Kidney (tissue), 14 donors: ENCODE results near the gene DVL2. TPM values are rescaled to one million over a fixed set of nuclear protein-coding genes. Genes with fewer than 3 reads are reported as not detected.
"Not testable (repeated sequence)": the region's sequence is repeated elsewhere in the genome, so short reads cannot be mapped to it uniquely, and the experiment has no call there.

Experiments
- DNase-seq, 5 donors: peaks; one replicate each; pipeline ENCODE4 v3.0.0-alpha.2; 2013 to 2020
- FAIRE-seq: peaks from 2 replicates; lab custom pipeline; 2012; peaks lifted over from hg19 to GRCh38; lab: Jason Lieb, UNC
- H3K27ac ChIP-seq, 2 donors: one replicate each; pipeline ENCODE4 v1.7.0; 2013; ENCODE audit warnings: low read depth in 2 of 2, low read length in 2 of 2, inconsistent platforms in 1 of 2
- H3K27me3 ChIP-seq: one replicate; pipeline ENCODE4 v1.7.1; 2013; ENCODE audit warnings: low read length, inconsistent platforms; ENCODE audit not compliant: control insufficient read depth, insufficient read depth
- H3K36me3 ChIP-seq, 3 donors: one replicate each; pipeline versions ENCODE4 v1.7.0 to v1.7.1; 2013; ENCODE audit warnings: low read length in 3 of 3, control low read depth in 1 of 3, inconsistent platforms in 1 of 3; ENCODE audit not compliant: insufficient read depth in 3 of 3, control insufficient read depth in 2 of 3
- H3K4me1 ChIP-seq, 3 donors: one replicate each; pipeline versions ENCODE4 v1.7.0 to v1.7.1; 2013; ENCODE audit warnings: low read length in 3 of 3, inconsistent platforms in 1 of 3, low read depth in 1 of 3; ENCODE audit not compliant: control insufficient read depth in 2 of 3, insufficient read depth in 2 of 3
- H3K4me3 ChIP-seq, 3 donors: one replicate each; pipeline versions ENCODE4 v1.7.0 to v1.8.1; 2013; ENCODE audit warnings: low read length in 3 of 3, control low read depth in 1 of 3, inconsistent platforms in 1 of 3
- H3K9ac ChIP-seq, 3 donors: one replicate each; pipeline versions ENCODE4 v1.7.0 to v1.7.1; 2013; ENCODE audit warnings: low read length in 3 of 3, control low read depth in 1 of 3, inconsistent platforms in 1 of 3
- H3K9me3 ChIP-seq, 3 donors: one replicate each; pipeline versions ENCODE4 v1.7.0 to v1.7.1; 2013; ENCODE audit warnings: low read length in 3 of 3, control low read depth in 1 of 3, inconsistent platforms in 1 of 3; ENCODE audit not compliant: control insufficient read depth in 2 of 3, insufficient read depth in 1 of 3
- CTCF ChIP-seq: IDR thresholded peaks from 3 replicates; pipeline ENCODE4 v1.5.1; 2012; ENCODE audit warnings: mild to moderate bottlenecking, moderate library complexity, borderline replicate concordance; ENCODE audit not compliant: insufficient read depth; ENCODE audit errors: extremely low read depth
- intact Hi-C: fragments of 100-400 bp; cut with DNase I; formaldehyde crosslinking; loops from one replicate; pipeline ENCODE4 v1.11.1; 2022
- polyA plus RNA-seq: library from polyadenylated mRNA; stranded (reverse); fragments of 350-450 nt; fragmentation: Illumina TruSeq; extraction: RNeasy Lipid Tissue Mini Kit (QIAGEN cat#74804); gene quantifications from one replicate; pipeline ENCODE4 v1.2.3, GENCODE V29; 2014; ENCODE audit warnings: low read depth, low replicate concordance; ENCODE audit not compliant: insufficient read depth
- total RNA-seq: library from RNA; stranded (reverse); fragmentation: NEBNext Ultra II Directional; extraction: Animal tissue kit (Norgen Biotek cat#: 25700); gene quantifications from one replicate; pipeline ENCODE4 v1.2.1, GENCODE V29; 2021
- donor health status: control.
- donor health status: control.
- donor health status: control.
- donor health status: control.
- donor health status: control.
- donor health status: DM: yes; HTN: yes; CAD: no.
- donor health status: Normal renal cell carcinoma (clear cell type).

DVL2 gene
- total and polyA plus RNA-seq, 2 donors from 2014 or later = 18.0 to 35.8 TPM

GRCh38 chr17:7248796-7249195 lies 14.5 kb upstream of the DVL2 start:
- Histone ChIP-seq H3K4me3 (no peak overlapping the region), H3K36me3 (peaks cover 7 to 16% (median 13%) of the 10 kb centered on the region in 3 donors), H3K27ac (no peak overlapping the region), H3K9me3 (no peaks in the 10 kb centered on the region), H3K27me3 (no peaks in the 10 kb centered on the region), H3K4me1 (peaks cover 5 to 25% (median 19%) of the 10 kb centered on the region in 3 donors), H3K9ac (no peak overlapping the region)
- intact Hi-C loops = no loop called here
- FAIRE-seq = no peak
- no peak for TF ChIP-seq CTCF
- DNase-seq = no peak

- Histone ChIP-seq H3K36me3 (peaks cover 7 to 16% (median 13%) of the 10 kb centered on the region in 3 donors), H3K4me1 (peaks cover 0 to 26% (median 16%) of the 10 kb centered on the region in 3 donors), H3K27ac (no peak overlapping the region), H3K9ac (no peak overlapping the region), H3K27me3 (no peaks in the 10 kb centered on the region), H3K4me3 (no peak overlapping the region), H3K9me3 (no peaks in the 10 kb centered on the region)
- DNase-seq (no peak), FAIRE-seq (no peak)
- TF ChIP-seq CTCF = no peak
- intact Hi-C loops = no loop called here
Observed at GRCh38 chr17:7246779-7247178, 12.5 kb upstream of the DVL2 start.

- Histone ChIP-seq H3K4me1 (peaks cover 7 to 26% (median 20%) of the 10 kb centered on the region in 3 donors), H3K9ac (peak overlapping the region in 1 of 3 donors; percentile 89), H3K36me3 (peaks cover 14 to 26% (median 22%) of the 10 kb centered on the region in 3 donors), H3K4me3 (peak overlapping the region in 1 of 3 donors; percentile 86)
- H3K27me3 ChIP-seq, H3K9me3 ChIP-seq, intact Hi-C loops, FAIRE-seq, H3K27ac ChIP-seq: not testable (repeated sequence)
- DNase-seq = peak in 1 of 5 donors; percentile 55
Observed at GRCh38 chr17:7243838-7244237, 9.5 kb upstream of the DVL2 start.

- no peaks in the 10 kb centered on the region for H3K27me3 ChIP-seq
- peaks cover 7 to 23% (median 20%) of the 10 kb centered on the region in 3 donors for H3K4me1 ChIP-seq
- intact Hi-C loops = no loop called here
- peak overlapping the region; percentile 97 to 99 for H3K27ac ChIP-seq
- H3K9me3 ChIP-seq = no peaks in the 10 kb centered on the region
- peak overlapping the region; percentile 71 to 97 (median 89) for H3K9ac ChIP-seq
- no peak for FAIRE-seq
- DNase-seq = no peak
- peaks cover 14 to 26% (median 22%) of the 10 kb centered on the region in 3 donors for H3K36me3 ChIP-seq
- peak overlapping the region; percentile 71 to 99 (median 86) for H3K4me3 ChIP-seq
- TF ChIP-seq CTCF = no peak
Observed at GRCh38 chr17:7243453-7243729, 9.1 kb upstream of the DVL2 start.
